SH-SY5Y (cell line): ENCODE data around the gene SLC9B1.

ENCODE experiments used
- GATA2 ChIP-seq: IDR thresholded peaks from 2 replicates; pipeline ENCODE4 v1.6.1; 2011; ENCODE audit warnings: mild to moderate bottlenecking, low read depth, low read length
- GATA3 ChIP-seq: IDR thresholded peaks from 2 replicates; pipeline ENCODE4 v1.6.1; 2011; ENCODE audit warnings: low read depth, mild to moderate bottlenecking, low read length, moderate library complexity

DNA sequence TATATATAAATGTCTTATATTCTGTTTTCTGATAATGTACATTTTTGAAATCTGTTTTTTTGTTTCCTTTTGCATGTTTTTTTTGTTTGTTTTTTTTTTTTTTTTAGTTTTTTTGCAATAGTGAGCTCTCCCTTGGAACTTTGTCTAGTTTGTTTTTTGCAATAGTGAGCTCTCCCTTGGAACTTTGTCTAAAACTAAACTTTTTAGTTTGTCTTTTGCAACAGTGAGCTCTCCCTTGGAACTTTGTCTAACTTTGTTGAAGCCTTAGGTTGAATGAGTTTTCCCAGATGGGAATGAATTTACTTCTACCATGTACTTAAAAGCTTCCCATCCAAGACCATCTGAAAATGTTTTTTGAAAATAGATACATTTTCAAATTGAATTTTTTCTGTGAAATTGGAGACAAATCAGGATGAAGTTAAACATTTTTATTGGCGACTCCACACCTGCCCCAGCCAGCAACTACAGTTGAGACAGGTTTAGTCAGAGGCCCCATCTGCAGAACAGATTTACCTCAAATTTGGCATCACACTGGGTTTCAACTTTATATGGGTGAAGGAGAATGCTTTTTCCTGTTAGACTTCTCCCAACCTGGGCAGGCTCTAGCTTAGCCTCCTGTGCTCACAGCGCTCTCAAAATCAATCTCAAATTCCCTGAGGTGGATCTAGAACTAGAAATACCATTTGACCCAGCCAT is 41.1 kb upstream of the SLC9B1 start:
- TF ChIP-seq GATA2 (no peak), GATA3 (no peak)
